Keratinocyte (primary cell): ENCODE results near the gene SETD4. TPM values are rescaled to one million over a fixed set of nuclear protein-coding genes. Genes with fewer than 3 reads are reported as not detected.

ENCODE experiments used
- DNase-seq: peaks from one replicate; pipeline ENCODE4 v3.0.0-alpha.2; 2011; ENCODE audit warnings: low read depth, missing footprints, low spot score
- FAIRE-seq: peaks from 2 replicates; lab custom pipeline; 2011; peaks lifted over from hg19 to GRCh38; lab: Jason Lieb, UNC
- H2AFZ ChIP-seq: 2 replicates; pipeline ENCODE4 v1.6.0; 2012; ENCODE audit warnings: low read length, control low read depth, inconsistent platforms; ENCODE audit not compliant: control insufficient read depth
- H3K27ac ChIP-seq: 2 replicates; pipeline ENCODE4 v1.5.1; 2011; ENCODE audit warnings: low read length; ENCODE audit not compliant: control insufficient read depth, insufficient read depth
- H3K27me3 ChIP-seq: 3 replicates; pipeline ENCODE4 v1.6.0; 2011; ENCODE audit warnings: low read length; ENCODE audit not compliant: control insufficient read depth, insufficient read depth; ENCODE audit errors: extremely low read depth
- H3K36me3 ChIP-seq, 2 experiments: 2 replicates in 1 of 2; 3 replicates in 1 of 2; pipeline ENCODE4 v1.5.1; 2011; ENCODE audit warnings: low read length in 2 of 2, mild to moderate bottlenecking in 1 of 2; ENCODE audit not compliant: control insufficient read depth in 2 of 2, insufficient read depth in 2 of 2; ENCODE audit errors: extremely low read depth in 1 of 2
- H3K4me1 ChIP-seq: 3 replicates; pipeline ENCODE4 v1.5.1; 2011; ENCODE audit warnings: low read length; ENCODE audit not compliant: control insufficient read depth, insufficient read depth; ENCODE audit errors: extremely low read depth
- H3K4me2 ChIP-seq: 3 replicates; pipeline ENCODE4 v1.6.0; 2011; ENCODE audit warnings: low read depth, low read length; ENCODE audit not compliant: control insufficient read depth, insufficient read depth; ENCODE audit errors: extremely low read depth
- H3K4me3 ChIP-seq, 3 experiments: fragments of 200-600 bp in 1 of 3; sonication (generic) in 1 of 3; 2 replicates in 2 of 3; 3 replicates in 1 of 3; pipeline ENCODE4 v1.5.1; 2011 to 2016; ENCODE audit warnings: low read length in 3 of 3, mild to moderate bottlenecking in 3 of 3, control low read depth in 2 of 3, inconsistent platforms in 1 of 3, low read depth in 1 of 3, mixed read lengths in 1 of 3, mixed run types in 1 of 3, moderate library complexity in 1 of 3; ENCODE audit not compliant: control insufficient read depth in 2 of 3, insufficient read depth in 2 of 3; ENCODE audit errors: extremely low read depth in 1 of 3
- H3K79me2 ChIP-seq: 2 replicates; pipeline ENCODE4 v1.6.0; 2012; ENCODE audit warnings: low read length; ENCODE audit not compliant: control insufficient read depth, insufficient read depth
- H3K9ac ChIP-seq: 3 replicates; pipeline ENCODE4 v1.6.0; 2011; ENCODE audit warnings: low read length; ENCODE audit not compliant: control insufficient read depth, insufficient read depth; ENCODE audit errors: extremely low read depth
- H3K9me1 ChIP-seq: 3 replicates; pipeline ENCODE4 v1.6.0; 2011; ENCODE audit warnings: low read length; ENCODE audit not compliant: control insufficient read depth, insufficient read depth; ENCODE audit errors: extremely low read depth
- H3K9me3 ChIP-seq: 2 replicates; pipeline ENCODE4 v1.5.1; 2012; ENCODE audit warnings: low read depth, low read length; ENCODE audit not compliant: control insufficient read depth
- H4K20me1 ChIP-seq: 3 replicates; pipeline ENCODE4 v1.6.0; 2011; ENCODE audit warnings: low read length; ENCODE audit not compliant: control insufficient read depth, insufficient read depth; ENCODE audit errors: extremely low read depth
- EZH2 ChIP-seq: IDR thresholded peaks from one replicate; pipeline ENCODE4 v1.6.1; 2012; ENCODE audit warnings: inconsistent platforms, mild to moderate bottlenecking, low read length, moderate library complexity
- dilution Hi-C: fragments of 300-500 bp; cut with MboI; formaldehyde crosslinking; loops from one replicate; pipeline ENCODE4 v1.7.0; 2020; ENCODE audit warnings: low sequenced_read_pairs; ENCODE audit not compliant: extremely low pct_ligation_motif_present
- polyA plus RNA-seq, 5 experiments: library from polyadenylated mRNA; depleted of rRNA in 3 of 5; stranded (reverse) in 3 of 5; stranded (forward) in 1 of 5; unstranded in 1 of 5; fragments of >200 nt; gene quantifications; 1 replicate in 1 of 5; 2 replicates in 3 of 5; 3 replicates in 1 of 5; pipeline versions ENCODE4 v1.2.1 to v1.2.3, GENCODE V29; 2011 to 2012; ENCODE audit warnings: missing spikeins in 2 of 5, low read depth in 1 of 5, low replicate concordance in 1 of 5
- TF ChIP-seq, protein P1 (sequence below), 3 experiments: IDR thresholded peaks in 1 of 3; conservative IDR thresholded peaks in 1 of 3; optimal IDR thresholded peaks in 1 of 3; 2 replicates in 2 of 3; 3 replicates in 1 of 3; pipeline versions ENCODE3 to v1.5.1; 2011; ENCODE audit warnings: low read length in 3 of 3, mild to moderate bottlenecking in 3 of 3, moderate library complexity in 2 of 3, control low read depth in 1 of 3, inconsistent platforms in 1 of 3; ENCODE audit not compliant: insufficient read depth in 2 of 3; ENCODE audit errors: extremely low read depth in 1 of 3

Gene SETD4
- polyA plus RNA-seq, 1 donor (not counting 4 experiments of a cell fraction or from before 2014, with no cell fraction given) = 16.8 TPM

DNA sequence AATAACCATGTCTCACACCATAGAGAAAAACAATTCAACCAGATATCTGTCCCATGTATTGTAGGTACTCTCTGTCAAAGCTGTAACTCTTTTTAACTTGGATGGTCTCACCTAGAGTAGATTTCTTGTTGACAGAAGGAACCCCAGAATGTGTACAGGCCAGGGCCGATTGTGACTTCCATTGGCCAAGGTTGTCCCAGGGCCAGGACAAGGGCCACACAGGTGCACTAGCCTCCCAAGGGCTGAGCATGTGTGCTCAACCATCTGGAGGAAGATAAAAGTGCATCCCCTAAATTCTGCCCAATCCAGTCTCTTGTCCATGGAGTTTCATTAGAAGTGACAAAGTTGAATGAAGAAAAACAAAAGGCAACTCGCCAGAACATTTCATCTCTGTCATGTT is 51.8 kb downstream of the SETD4 start:
- Histone ChIP-seq H3K9me1 (no peaks in the 10 kb centered on the region), H3K9me3 (no peaks in the 10 kb centered on the region), H2AFZ (no peak overlapping the region), H4K20me1 (no peaks in the 10 kb centered on the region), H3K27me3 (no peaks in the 10 kb centered on the region), H3K79me2 (no peaks in the 10 kb centered on the region), H3K4me3 (no peak overlapping the region), H3K9ac (no peak overlapping the region), H3K36me3 (no peaks in the 10 kb centered on the region), H3K4me2 (no peak overlapping the region), H3K27ac (no peak overlapping the region), H3K4me1 (no peaks in the 10 kb centered on the region)
- TF ChIP-seq, protein P1, sequence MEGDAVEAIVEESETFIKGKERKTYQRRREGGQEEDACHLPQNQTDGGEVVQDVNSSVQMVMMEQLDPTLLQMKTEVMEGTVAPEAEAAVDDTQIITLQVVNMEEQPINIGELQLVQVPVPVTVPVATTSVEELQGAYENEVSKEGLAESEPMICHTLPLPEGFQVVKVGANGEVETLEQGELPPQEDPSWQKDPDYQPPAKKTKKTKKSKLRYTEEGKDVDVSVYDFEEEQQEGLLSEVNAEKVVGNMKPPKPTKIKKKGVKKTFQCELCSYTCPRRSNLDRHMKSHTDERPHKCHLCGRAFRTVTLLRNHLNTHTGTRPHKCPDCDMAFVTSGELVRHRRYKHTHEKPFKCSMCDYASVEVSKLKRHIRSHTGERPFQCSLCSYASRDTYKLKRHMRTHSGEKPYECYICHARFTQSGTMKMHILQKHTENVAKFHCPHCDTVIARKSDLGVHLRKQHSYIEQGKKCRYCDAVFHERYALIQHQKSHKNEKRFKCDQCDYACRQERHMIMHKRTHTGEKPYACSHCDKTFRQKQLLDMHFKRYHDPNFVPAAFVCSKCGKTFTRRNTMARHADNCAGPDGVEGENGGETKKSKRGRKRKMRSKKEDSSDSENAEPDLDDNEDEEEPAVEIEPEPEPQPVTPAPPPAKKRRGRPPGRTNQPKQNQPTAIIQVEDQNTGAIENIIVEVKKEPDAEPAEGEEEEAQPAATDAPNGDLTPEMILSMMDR (optimal IDR thresholded peaks at IDR 0.05 in 1 of 3, IDR thresholded peaks at IDR 0.05 in 1 of 3, conservative IDR thresholded peaks at IDR 0.05 in 1 of 3; ENCODE audit: extremely low read depth in 1 of 3, insufficient read depth in 2 of 3, low read length in 3 of 3) = no peak
- TF ChIP-seq EZH2 = no peak
- no peak for FAIRE-seq
- DNase-seq = no peak
- dilution Hi-C loops = no loop called here

- no peak overlapping the region for H3K4me2 ChIP-seq
Observed at GRCh38 chr21:36005879-36006400, 54.4 kb downstream of the SETD4 start.

More at GRCh38 chr21:36005879-36006400, 54.4 kb downstream of the SETD4 start:
- Histone ChIP-seq H3K4me3 (no peak overlapping the region), H2AFZ (no peak overlapping the region), H3K27ac (no peak overlapping the region), H3K9me1 (no peaks in the 10 kb centered on the region), H4K20me1 (no peaks in the 10 kb centered on the region), H3K9ac (no peak overlapping the region), H3K36me3 (no peaks in the 10 kb centered on the region), H3K4me1 (no peaks in the 10 kb centered on the region), H3K79me2 (no peaks in the 10 kb centered on the region), H3K27me3 (no peaks in the 10 kb centered on the region), H3K9me3 (no peaks in the 10 kb centered on the region)
- TF ChIP-seq EZH2 = no peak
- TF ChIP-seq, protein P1 (optimal IDR thresholded peaks at IDR 0.05 in 1 of 3, IDR thresholded peaks at IDR 0.05 in 1 of 3, conservative IDR thresholded peaks at IDR 0.05 in 1 of 3; ENCODE audit: extremely low read depth in 1 of 3, insufficient read depth in 2 of 3, low read length in 3 of 3) = no peak
- DNase-seq (no peak), FAIRE-seq (no peak)
- dilution Hi-C loops = no loop called here
